Panc1 (cell line): ENCODE results near the gene HIPK2.

ENCODE experiments used
- CTCF ChIP-seq: fragments of 450-650 bp; IDR thresholded peaks from 2 replicates; pipeline ENCODE4 v1.5.1; 2017; ENCODE audit warnings: mild to moderate bottlenecking
- POLR2AphosphoS5 ChIP-seq: IDR thresholded peaks from 2 replicates; pipeline ENCODE4 v1.6.1; 2012; ENCODE audit warnings: mild to moderate bottlenecking, low read depth, low read length, moderate library complexity
- REST ChIP-seq, 2 experiments: IDR thresholded peaks; 2 replicates each; pipeline ENCODE4 v1.6.1; 2011 to 2012; ENCODE audit warnings: low read depth in 2 of 2, control low read depth in 1 of 2, low read length in 1 of 2, mild to moderate bottlenecking in 1 of 2, moderate library complexity in 1 of 2; ENCODE audit not compliant: insufficient read depth in 1 of 2
- SIN3A ChIP-seq: IDR thresholded peaks from 2 replicates; pipeline ENCODE4 v1.6.1; 2012; ENCODE audit warnings: low read depth, mild to moderate bottlenecking, low read length, moderate library complexity, borderline replicate concordance; ENCODE audit not compliant: insufficient read depth
- TCF7L2 ChIP-seq: IDR thresholded peaks from 2 replicates; pipeline ENCODE4 v1.6.1; 2011; ENCODE audit warnings: mild to moderate bottlenecking, low read depth, low read length, inconsistent platforms

- TF ChIP-seq CTCF (no peak), POLR2AphosphoS5 (no peak), REST (IDR thresholded peaks at IDR 0.05; ENCODE audit: insufficient read depth in 1 of 2, low read depth in 2 of 2, low read length in 1 of 2) (no peak), SIN3A (no peak), TCF7L2 (no peak)
Measured at GRCh38 chr7:139585042-139585441, 192.8 kb downstream of the HIPK2 start.
